GM12878 (cell line): ENCODE data around the gene SLC34A1. TPM values are rescaled to one million over a fixed set of nuclear protein-coding genes. Genes with fewer than 3 reads are reported as not detected.
A peak's percentile ranks its signal among the peaks of the same experiment; 100 is the strongest.

Source experiments
- ATAC-seq: fragments of 200-7000 bp; cut with Tn5 transposase; 3 replicates; pipeline ENCODE4 v1.9.1; 2020; ENCODE audit warnings: mild to moderate bottlenecking, moderate library complexity
- BruUV-seq: library from RNA; stranded (reverse); fragments of 400-500 nt; replicated peaks from 2 replicates; lab custom pipeline; 2021; lab: Mats Ljungman, UMichigan
- CTCF ChIA-PET: fragments of 300-600 bp; sonication (Branson Sonifier 250); formaldehyde crosslinking; extraction: SDS; loops from one replicate; lab custom pipeline; 2021; ENCODE audit warnings: inconsistent platforms; lab: Yijun Ruan, JAX
- POLR2A ChIA-PET: fragments of 350-600 bp; formaldehyde crosslinking; extraction: SDS; loops from one replicate; lab custom pipeline; 2021; ENCODE audit warnings: inconsistent platforms; lab: Charles Lee
- RAD21 ChIA-PET: fragments of 300-600 bp; sonication (Branson Sonifier 250); formaldehyde crosslinking; loops from one replicate; lab custom pipeline; 2023; ENCODE audit warnings: antibody characterized with exemption; ENCODE audit not compliant: unreplicated experiment; lab: Charles Lee
- SMC1A ChIA-PET: fragments of 300-600 bp; sonication (Branson Sonifier 250); formaldehyde crosslinking; loops from one replicate; lab custom pipeline; 2023; ENCODE audit not compliant: unreplicated experiment, uncharacterized antibody; lab: Charles Lee
- DNase-seq: peaks from one replicate; pipeline ENCODE4 v3.0.0-alpha.2; 2011; ENCODE audit warnings: low read depth, low spot score
- FAIRE-seq: peaks from 3 replicates; lab custom pipeline; 2011; peaks lifted over from hg19 to GRCh38; lab: Jason Lieb, UNC
- H2AFZ ChIP-seq: 2 replicates; pipeline ENCODE4 v1.6.0; 2011; ENCODE audit warnings: low read depth, low read length, control low read depth; ENCODE audit not compliant: control insufficient read depth
- H3K27ac ChIP-seq: 2 replicates; pipeline ENCODE4 v1.5.1; 2011; ENCODE audit warnings: control low read depth; ENCODE audit not compliant: control insufficient read depth, insufficient read depth
- H3K27me3 ChIP-seq, 2 experiments: replicated peaks in 1 of 2; 2 replicates each; pipeline versions ENCODE4 v1.6.0 to v1.6.1; 2011; ENCODE audit warnings: low read length in 1 of 2; ENCODE audit not compliant: control insufficient read depth in 2 of 2, insufficient read depth in 2 of 2
- H3K36me3 ChIP-seq, 2 experiments: 2 replicates each; pipeline ENCODE4 v1.5.1; 2011; ENCODE audit warnings: low read length in 1 of 2; ENCODE audit not compliant: control insufficient read depth in 2 of 2, insufficient read depth in 2 of 2
- H3K4me1 ChIP-seq: 2 replicates; pipeline ENCODE4 v1.6.1; 2011; ENCODE audit warnings: mild to moderate bottlenecking, low read length, moderate library complexity, mixed read lengths; ENCODE audit not compliant: control insufficient read depth, insufficient read depth
- H3K4me2 ChIP-seq: 2 replicates; pipeline ENCODE4 v1.6.0; 2011; ENCODE audit warnings: control low read depth; ENCODE audit not compliant: control insufficient read depth, insufficient read depth
- H3K4me3 ChIP-seq: fragments of 200-600 bp; sonication (generic); 2 replicates; pipeline ENCODE4 v1.5.1; 2016
- H3K79me2 ChIP-seq: 2 replicates; pipeline ENCODE4 v1.6.0; 2011; ENCODE audit warnings: low read length; ENCODE audit not compliant: control insufficient read depth, insufficient read depth
- H3K9ac ChIP-seq: 2 replicates; pipeline ENCODE4 v1.8.0; 2011; ENCODE audit warnings: low read length, control low read depth, mixed read lengths; ENCODE audit not compliant: control insufficient read depth, insufficient read depth
- H3K9me3 ChIP-seq: replicated peaks from 3 replicates; pipeline ENCODE4 v1.5.1; 2011; ENCODE audit warnings: mild to moderate bottlenecking, low read length; ENCODE audit not compliant: control insufficient read depth, insufficient read depth
- H4K20me1 ChIP-seq: 2 replicates; pipeline ENCODE4 v1.6.0; 2011; ENCODE audit not compliant: control insufficient read depth, insufficient read depth
- DPF2 ChIP-seq: fragments of 450-650 bp; IDR thresholded peaks from 2 replicates; pipeline ENCODE4 v1.6.1; 2017; ENCODE audit warnings: mild to moderate bottlenecking
- IKZF2 ChIP-seq, 2 experiments: fragments of 450-650 bp; IDR thresholded peaks; 2 replicates each; pipeline ENCODE4 v1.6.1; 2017; ENCODE audit warnings: mild to moderate bottlenecking in 2 of 2, moderate library complexity in 2 of 2
- MEF2B ChIP-seq: fragments of 450-650 bp; IDR thresholded peaks from 2 replicates; pipeline ENCODE4 v1.6.1; 2018; ENCODE audit warnings: mild to moderate bottlenecking, moderate library complexity; ENCODE audit not compliant: partially characterized antibody, poor library complexity, severe bottlenecking
- NR2F1 ChIP-seq: fragments of 450-650 bp; conservative IDR thresholded peaks from 2 replicates; pipeline ENCODE4 v1.6.1; 2017; ENCODE audit warnings: mild to moderate bottlenecking
- POLR2AphosphoS2 ChIP-seq: IDR thresholded peaks from 2 replicates; pipeline ENCODE4 v1.6.1; 2011; ENCODE audit warnings: low read depth, mild to moderate bottlenecking, low read length, improper control_type of control experiment, moderate library complexity
- SIX5 ChIP-seq: IDR thresholded peaks from 2 replicates; pipeline ENCODE4 v1.6.1; 2011; ENCODE audit warnings: mild to moderate bottlenecking, low read depth, low read length, moderate library complexity; ENCODE audit not compliant: severe bottlenecking
- SMC3 ChIP-seq: IDR thresholded peaks from 2 replicates; pipeline ENCODE4 v1.6.1; 2011; ENCODE audit warnings: low read length, improper control_type of control experiment, borderline replicate concordance
- TARDBP ChIP-seq: IDR thresholded peaks from 2 replicates; pipeline ENCODE4 v1.6.1; 2016; ENCODE audit warnings: borderline replicate concordance
- TCF12 ChIP-seq: IDR thresholded peaks from 2 replicates; pipeline ENCODE4 v1.6.1; 2011; ENCODE audit warnings: low read depth, mild to moderate bottlenecking, low read length
- WGBS: methylation state at CpG from one replicate; pipeline ENCODE4 v1.1.6; 2016; ENCODE audit warnings: low lambda C conversion rate; ENCODE audit not compliant: insufficient replicate concordance, insufficient coverage; ENCODE audit errors: missing lambda C conversion rate; 5-methylcytosine and 5-hydroxymethylcytosine counted together
- in situ Hi-C: fragments of 300-500 bp; cut with MboI; formaldehyde crosslinking; loops from 9 replicates; pipeline ENCODE4 v1.14.3; 2018; ENCODE audit warnings: mixed read lengths
- intact Hi-C: fragments of 100-400 bp; cut with micrococcal nuclease; formaldehyde crosslinking; loops from one replicate; pipeline ENCODE4 v1.14.2; 2022; ENCODE audit not compliant: unreplicated experiment
- polyA plus RNA-seq, 11 experiments: library from polyadenylated mRNA; depleted of rRNA in 4 of 11; unstranded in 6 of 11; stranded (reverse) in 5 of 11; fragments of >200 nt; fragmentation: Nextera tagmentation in 4 of 11; fragmentation: Illumina TruSeq in 1 of 11; extraction: Ambion mirVana in 4 of 11; extraction: Trizol in 1 of 11; gene quantifications; 1 replicate in 1 of 11; 2 replicates in 10 of 11; pipeline versions ENCODE4 v1.2.1 to v1.2.3, GENCODE V29; 2011 to 2016; ENCODE audit warnings: inconsistent platforms in 2 of 11, missing spikeins in 2 of 11, low read depth in 1 of 11
- total RNA-seq, 4 experiments: library from RNA; depleted of rRNA in 3 of 4; stranded (reverse); fragments of >200 nt in 3 of 4; fragmentation: Illumina TruSeq in 1 of 4; extraction: Trizol in 1 of 4; gene quantifications; 2 replicates each; pipeline versions ENCODE4 v1.2.1 to v1.2.3, GENCODE V29; 2013 to 2021
- TF ChIP-seq, protein P1 (sequence below), 3 experiments: IDR thresholded peaks in 2 of 3; conservative IDR thresholded peaks in 1 of 3; 2 replicates each; pipeline ENCODE4 v1.5.1; 2011; ENCODE audit warnings: low read depth in 3 of 3, low read length in 3 of 3, mild to moderate bottlenecking in 3 of 3, control low read depth in 2 of 3, moderate library complexity in 2 of 3, inconsistent platforms in 1 of 3, mixed read lengths in 1 of 3; ENCODE audit not compliant: control insufficient read depth in 2 of 3, insufficient read depth in 1 of 3; ENCODE audit errors: extremely low read depth in 1 of 3

The SLC34A1 gene
- total and polyA plus RNA-seq, 10 of the 15 experiments (the other 5 are each of a cell fraction or from before 2014, with no cell fraction given): 0.03 to 0.14 (median 0.09) TPM; not detected in 2

DNA sequence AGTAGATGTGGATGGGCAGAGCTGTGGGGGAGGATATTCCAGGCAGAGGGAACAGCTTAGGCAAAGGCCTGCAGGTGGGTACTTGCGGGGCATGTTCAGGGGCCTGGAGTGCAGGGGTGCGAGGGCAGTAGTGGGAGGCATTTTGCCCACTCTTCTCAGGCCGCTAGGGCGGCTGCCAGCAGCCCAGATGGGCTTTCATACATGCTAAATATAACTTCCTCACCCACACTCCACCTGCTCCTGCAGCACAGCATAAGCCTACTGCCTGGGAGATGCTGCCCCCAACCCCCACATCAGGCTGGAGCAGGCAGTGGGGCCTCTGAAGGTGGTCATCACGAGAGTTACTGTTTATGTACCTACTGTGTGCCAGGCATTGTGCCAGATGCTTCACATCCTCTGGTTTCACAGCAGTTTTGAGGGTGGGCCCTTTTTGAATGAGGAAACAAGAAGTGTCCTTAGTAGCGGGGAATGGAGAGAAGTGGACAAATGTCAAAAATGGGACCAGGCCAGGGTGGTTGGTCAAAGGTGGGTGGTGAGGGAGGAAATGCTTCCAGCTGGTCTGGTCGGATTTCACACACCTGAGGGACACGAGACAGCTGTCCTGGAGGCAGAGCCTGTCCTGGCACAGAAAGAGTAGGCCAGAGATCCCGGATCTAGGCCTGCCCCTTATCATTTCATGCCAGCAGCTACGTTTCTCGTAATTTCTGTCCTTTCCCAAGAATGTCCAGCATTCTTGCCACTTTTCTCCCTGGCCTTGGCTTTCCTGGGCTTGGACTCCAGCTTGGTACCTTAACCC, 14.4 kb upstream of the SLC34A1 start:
- Histone ChIP-seq H3K79me2 (peaks cover 5% of the 10 kb centered on the region), H3K9me3 (no peaks in the 10 kb centered on the region), H4K20me1 (no peaks in the 10 kb centered on the region), H3K36me3 (peaks cover 14 to 17% of the 10 kb centered on the region in 2 experiments), H3K27me3 (no peaks in the 10 kb centered on the region), H3K27ac (peak overlapping the region; percentile 62; the same call in 1 of the 2 replicates), H2AFZ (no peak overlapping the region), H3K9ac (no peak overlapping the region), H3K4me2 (peak overlapping the region; percentile 46), H3K4me1 (peaks cover 35% of the 10 kb centered on the region), H3K4me3 (no peak overlapping the region)
- CTCF ChIA-PET: interaction anchor here (0.6 to 6.0 kb wide), 35 partner anchors 9 to 256 kb away, joined by 3 to 88 read pairs (median 4); partner anchors contain the start of genes GRK6, LMAN2, MXD3 and RGS14
- intact Hi-C loops: no loop called here
- peak; percentile 48 for ATAC-seq
- TF ChIP-seq POLR2AphosphoS2 (no peak), IKZF2 (IDR thresholded peaks at IDR 0.05) (no peak), SMC3 (0 out of 2 replicates have a peak, but pooled peaks have one; percentile 3), MEF2B (peak; percentile 18), NR2F1 (no peak), TCF12 (0 out of 2 replicates have a peak, but pooled peaks have one; percentile 47), DPF2 (peak; percentile 69), SIX5 (no peak), TARDBP (no peak)
- TF ChIP-seq, protein P1, sequence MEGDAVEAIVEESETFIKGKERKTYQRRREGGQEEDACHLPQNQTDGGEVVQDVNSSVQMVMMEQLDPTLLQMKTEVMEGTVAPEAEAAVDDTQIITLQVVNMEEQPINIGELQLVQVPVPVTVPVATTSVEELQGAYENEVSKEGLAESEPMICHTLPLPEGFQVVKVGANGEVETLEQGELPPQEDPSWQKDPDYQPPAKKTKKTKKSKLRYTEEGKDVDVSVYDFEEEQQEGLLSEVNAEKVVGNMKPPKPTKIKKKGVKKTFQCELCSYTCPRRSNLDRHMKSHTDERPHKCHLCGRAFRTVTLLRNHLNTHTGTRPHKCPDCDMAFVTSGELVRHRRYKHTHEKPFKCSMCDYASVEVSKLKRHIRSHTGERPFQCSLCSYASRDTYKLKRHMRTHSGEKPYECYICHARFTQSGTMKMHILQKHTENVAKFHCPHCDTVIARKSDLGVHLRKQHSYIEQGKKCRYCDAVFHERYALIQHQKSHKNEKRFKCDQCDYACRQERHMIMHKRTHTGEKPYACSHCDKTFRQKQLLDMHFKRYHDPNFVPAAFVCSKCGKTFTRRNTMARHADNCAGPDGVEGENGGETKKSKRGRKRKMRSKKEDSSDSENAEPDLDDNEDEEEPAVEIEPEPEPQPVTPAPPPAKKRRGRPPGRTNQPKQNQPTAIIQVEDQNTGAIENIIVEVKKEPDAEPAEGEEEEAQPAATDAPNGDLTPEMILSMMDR (IDR thresholded peaks at IDR 0.05 in 2 of 3, conservative IDR thresholded peaks at IDR 0.05 in 1 of 3; ENCODE audit: control insufficient read depth in 2 of 3, extremely low read depth in 1 of 3, insufficient read depth in 1 of 3, low read depth in 3 of 3, low read length in 3 of 3): peak in 1 of 3 experiments; percentile 4; a peak in 1 of 6 replicates
- POLR2A ChIA-PET: interaction anchor here (0.5 to 2.7 kb wide), 13 partner anchors 9 to 223 kb away, joined by 3 to 11 read pairs (median 4); partner anchors contain the start of genes PRR7 and RGS14
- SMC1A ChIA-PET: interaction anchor here (0.6 to 2.6 kb wide), 14 partner anchors 9 to 256 kb away, joined by 3 to 25 read pairs (median 4); partner anchors contain the start of genes LMAN2, RGS14 and SLC34A1
- peak; percentile 7 for FAIRE-seq
- no peak for DNase-seq
- BruUV-seq: no TSS peak
- in situ Hi-C loops: no loop called here
- RAD21 ChIA-PET: interaction anchor here (0.7 to 3.0 kb wide), 16 partner anchors 8 to 83 kb away, joined by 3 to 46 read pairs (median 4); no protein-coding TSS in a partner anchor
- WGBS: 50% methylated on average over 11 of the region's 11 CpGs
